ENCODE results near the gene MACROH2A1. TPM values are rescaled to one million over a fixed set of nuclear protein-coding genes. Genes with fewer than 3 reads are reported as not detected.

The MACROH2A1 gene
- total and polyA plus RNA-seq, 10 of the 15 experiments (the other 5 are each of a cell fraction or from before 2014, with no cell fraction given), result 45.7 to 230 (median 196) TPM

DNA sequence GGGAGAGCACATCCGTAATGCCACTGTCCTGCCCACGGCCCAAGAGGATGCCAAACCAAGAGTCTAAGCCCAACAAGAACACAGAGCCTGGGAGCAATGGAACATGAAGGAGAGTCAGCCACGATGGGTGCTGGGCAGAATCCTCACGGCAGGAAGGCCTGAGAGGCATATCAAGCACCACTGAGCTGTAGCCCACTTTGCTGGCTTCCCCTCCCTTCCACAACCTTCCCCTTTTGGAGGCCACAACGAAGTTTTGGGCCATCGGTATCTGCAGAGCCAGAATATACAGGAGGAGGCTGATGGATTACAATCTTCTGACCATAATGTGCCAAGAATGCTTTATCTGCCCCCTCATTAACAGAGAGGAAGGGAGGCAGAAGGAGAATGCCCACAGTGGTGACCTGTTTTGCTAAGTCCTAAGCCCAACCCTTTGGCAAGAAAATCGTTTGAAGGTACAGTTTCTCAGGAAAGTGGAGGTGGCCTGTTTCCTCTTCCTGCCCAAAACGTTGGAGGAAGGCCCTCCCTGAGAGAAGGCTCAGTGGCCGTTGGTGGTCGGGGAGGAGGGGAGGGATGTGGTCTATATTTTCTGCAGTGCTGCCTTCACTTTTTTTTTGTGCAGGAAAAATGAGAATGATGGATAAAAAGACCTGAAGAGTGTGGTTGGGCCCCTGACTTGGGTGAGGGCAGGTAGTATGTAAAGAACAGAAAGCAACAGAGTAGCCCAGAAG lies 26.2 kb downstream of the MACROH2A1 start (continued):
- TF ChIP-seq, protein P1, sequence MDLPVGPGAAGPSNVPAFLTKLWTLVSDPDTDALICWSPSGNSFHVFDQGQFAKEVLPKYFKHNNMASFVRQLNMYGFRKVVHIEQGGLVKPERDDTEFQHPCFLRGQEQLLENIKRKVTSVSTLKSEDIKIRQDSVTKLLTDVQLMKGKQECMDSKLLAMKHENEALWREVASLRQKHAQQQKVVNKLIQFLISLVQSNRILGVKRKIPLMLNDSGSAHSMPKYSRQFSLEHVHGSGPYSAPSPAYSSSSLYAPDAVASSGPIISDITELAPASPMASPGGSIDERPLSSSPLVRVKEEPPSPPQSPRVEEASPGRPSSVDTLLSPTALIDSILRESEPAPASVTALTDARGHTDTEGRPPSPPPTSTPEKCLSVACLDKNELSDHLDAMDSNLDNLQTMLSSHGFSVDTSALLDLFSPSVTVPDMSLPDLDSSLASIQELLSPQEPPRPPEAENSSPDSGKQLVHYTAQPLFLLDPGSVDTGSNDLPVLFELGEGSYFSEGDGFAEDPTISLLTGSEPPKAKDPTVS (IDR thresholded peaks at IDR 0.05; ENCODE audit: low read depth, low read length), result no peak
- TF ChIP-seq IKZF1 (conservative IDR thresholded peaks at IDR 0.05), result no peak
- no peak for TF ChIP-seq RBBP5 (conservative IDR thresholded peaks at IDR 0.05)
- no peak for TF ChIP-seq YBX1 (IDR thresholded peaks at IDR 0.05)
- no peak for TF ChIP-seq ETV6 (conservative IDR thresholded peaks at IDR 0.05 in 1 of 2, IDR thresholded peaks at IDR 0.05 in 1 of 2; ENCODE audit: borderline replicate concordance in 1 of 2, low read depth in 1 of 2)
- no peak for TF ChIP-seq EGR1 (IDR thresholded peaks at IDR 0.05; ENCODE audit: borderline replicate concordance in 1 of 2, low read depth in 2 of 2, low read length in 2 of 2)
- no peak for TF ChIP-seq ZZZ3 (IDR thresholded peaks at IDR 0.05; ENCODE audit: control insufficient read depth, insufficient read length, low read depth)
- no peak for TF ChIP-seq PAX5 (IDR thresholded peaks at IDR 0.05; ENCODE audit: borderline replicate concordance, low read depth, low read length)

DNA sequence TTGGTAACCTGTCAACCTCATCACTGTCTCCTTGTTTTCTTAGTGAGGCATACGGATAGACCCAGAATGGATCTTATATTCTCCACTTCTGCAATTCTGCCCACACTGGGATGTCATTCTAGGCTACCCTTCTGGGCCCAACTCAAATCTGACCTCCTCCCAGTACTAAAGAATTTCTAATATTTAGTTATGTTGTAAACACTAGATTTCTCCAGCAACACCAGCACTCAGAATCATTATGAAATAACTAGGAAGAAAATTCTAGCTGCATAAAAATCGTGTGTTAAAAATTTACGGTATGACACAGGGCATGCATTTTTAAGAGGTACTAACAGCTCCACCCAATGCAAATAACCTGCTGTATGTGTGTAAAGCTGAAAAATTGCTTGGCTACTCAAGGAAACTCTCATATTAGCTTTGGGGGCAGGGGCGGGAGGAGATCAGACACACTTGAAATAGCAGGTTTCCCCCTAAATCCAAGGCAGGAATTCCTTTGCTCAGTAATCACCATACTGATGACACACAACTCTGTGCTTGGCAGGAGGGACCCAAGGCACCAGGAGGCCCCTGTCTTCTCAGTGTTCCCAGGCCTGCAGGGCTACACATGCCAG lies 27.3 kb downstream of the MACROH2A1 start:
- intact Hi-C loops (cut with micrococcal nuclease; ENCODE audit: unreplicated experiment) (no loop called here), in situ Hi-C loops (cut with MboI) (no loop called here)
- Histone ChIP-seq H3K9me3 (replicated peaks; ENCODE audit: control insufficient read depth, insufficient read depth, low read length) (no peaks in the 10 kb centered on the region), H3K4me2 (ENCODE audit: control insufficient read depth, insufficient read depth) (no peak overlapping the region), H4K20me1 (ENCODE audit: control insufficient read depth, insufficient read depth) (no peaks in the 10 kb centered on the region; the same call in 1 of the 2 replicates), H3K9ac (ENCODE audit: control insufficient read depth, insufficient read depth, low read length) (no peak overlapping the region), H3K79me2 (ENCODE audit: control insufficient read depth, insufficient read depth, low read length) (no peaks in the 10 kb centered on the region; the same call in none of the 2 replicates), H3K27ac (ENCODE audit: control insufficient read depth, insufficient read depth) (no peak overlapping the region), H3K36me3 (ENCODE audit: control insufficient read depth in 2 of 2, insufficient read depth in 2 of 2, low read length in 1 of 2) (peaks cover 39 to 46% of the 10 kb centered on the region in 2 experiments), H3K27me3 (replicated peaks in 1 of 2; ENCODE audit: control insufficient read depth in 2 of 2, insufficient read depth in 2 of 2, low read length in 1 of 2) (no peaks in the 10 kb centered on the region), H2AFZ (ENCODE audit: control insufficient read depth, low read depth, low read length) (no peak overlapping the region), H3K4me1 (ENCODE audit: control insufficient read depth, insufficient read depth, low read length) (no peaks in the 10 kb centered on the region), H3K4me3 (no peak overlapping the region)
- DNase-seq (ENCODE audit: low read depth, low spot score), result no peak
- CTCF ChIA-PET, result no interaction called here
- SMC1A ChIA-PET (ENCODE audit: uncharacterized antibody, unreplicated experiment), result no interaction called here
- no TSS peak for BruUV-seq (replicated peaks)
- FAIRE-seq, result no peak
- ATAC-seq, result no peak
- RAD21 ChIA-PET (ENCODE audit: unreplicated experiment), result no interaction called here
- WGBS (ENCODE audit: insufficient coverage, insufficient replicate concordance, low lambda C conversion rate, missing lambda C conversion rate), result 72% methylated on average over 4 of the region's 4 CpGs
- POLR2A ChIA-PET, result no interaction called here
- TF ChIP-seq, protein P2, sequence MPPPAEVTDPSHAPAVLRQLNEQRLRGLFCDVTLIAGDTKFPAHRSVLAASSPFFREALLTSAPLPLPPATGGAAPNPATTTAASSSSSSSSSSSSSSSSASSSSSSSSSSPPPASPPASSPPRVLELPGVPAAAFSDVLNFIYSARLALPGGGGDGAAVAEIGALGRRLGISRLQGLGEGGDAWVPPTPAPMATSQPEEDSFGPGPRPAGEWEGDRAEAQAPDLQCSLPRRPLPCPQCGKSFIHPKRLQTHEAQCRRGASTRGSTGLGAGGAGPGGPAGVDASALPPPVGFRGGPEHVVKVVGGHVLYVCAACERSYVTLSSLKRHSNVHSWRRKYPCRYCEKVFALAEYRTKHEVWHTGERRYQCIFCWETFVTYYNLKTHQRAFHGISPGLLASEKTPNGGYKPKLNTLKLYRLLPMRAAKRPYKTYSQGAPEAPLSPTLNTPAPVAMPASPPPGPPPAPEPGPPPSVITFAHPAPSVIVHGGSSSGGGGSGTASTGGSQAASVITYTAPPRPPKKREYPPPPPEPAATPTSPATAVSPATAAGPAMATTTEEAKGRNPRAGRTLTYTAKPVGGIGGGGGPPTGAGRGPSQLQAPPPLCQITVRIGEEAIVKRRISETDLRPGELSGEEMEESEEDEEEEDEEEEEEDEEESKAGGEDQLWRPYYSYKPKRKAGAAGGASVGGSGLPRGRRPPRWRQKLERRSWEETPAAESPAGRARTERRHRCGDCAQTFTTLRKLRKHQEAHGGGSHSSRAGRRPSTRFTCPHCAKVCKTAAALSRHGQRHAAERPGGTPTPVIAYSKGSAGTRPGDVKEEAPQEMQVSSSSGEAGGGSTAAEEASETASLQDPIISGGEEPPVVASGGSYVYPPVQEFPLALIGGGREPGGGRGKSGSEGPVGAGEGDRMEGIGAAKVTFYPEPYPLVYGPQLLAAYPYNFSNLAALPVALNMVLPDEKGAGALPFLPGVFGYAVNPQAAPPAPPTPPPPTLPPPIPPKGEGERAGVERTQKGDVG (CRISPR knock-in tag; IDR thresholded peaks at IDR 0.05), result no peak
- TF ChIP-seq SMAD5 (IDR thresholded peaks at IDR 0.05; ENCODE audit: low read depth) (no peak), YY1 (IDR thresholded peaks at IDR 0.05; ENCODE audit: low read depth, low read length) (no peak), POLR2AphosphoS2 (IDR thresholded peaks at IDR 0.05; ENCODE audit: low read depth, low read length) (no peak), RUNX3 (IDR thresholded peaks at IDR 0.05; ENCODE audit: low read length) (no peak)
- TF ChIP-seq, protein P3, sequence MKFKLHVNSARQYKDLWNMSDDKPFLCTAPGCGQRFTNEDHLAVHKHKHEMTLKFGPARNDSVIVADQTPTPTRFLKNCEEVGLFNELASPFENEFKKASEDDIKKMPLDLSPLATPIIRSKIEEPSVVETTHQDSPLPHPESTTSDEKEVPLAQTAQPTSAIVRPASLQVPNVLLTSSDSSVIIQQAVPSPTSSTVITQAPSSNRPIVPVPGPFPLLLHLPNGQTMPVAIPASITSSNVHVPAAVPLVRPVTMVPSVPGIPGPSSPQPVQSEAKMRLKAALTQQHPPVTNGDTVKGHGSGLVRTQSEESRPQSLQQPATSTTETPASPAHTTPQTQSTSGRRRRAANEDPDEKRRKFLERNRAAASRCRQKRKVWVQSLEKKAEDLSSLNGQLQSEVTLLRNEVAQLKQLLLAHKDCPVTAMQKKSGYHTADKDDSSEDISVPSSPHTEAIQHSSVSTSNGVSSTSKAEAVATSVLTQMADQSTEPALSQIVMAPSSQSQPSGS (IDR thresholded peaks at IDR 0.05; ENCODE audit: low read length), result no peak
- TF ChIP-seq, protein P4, sequence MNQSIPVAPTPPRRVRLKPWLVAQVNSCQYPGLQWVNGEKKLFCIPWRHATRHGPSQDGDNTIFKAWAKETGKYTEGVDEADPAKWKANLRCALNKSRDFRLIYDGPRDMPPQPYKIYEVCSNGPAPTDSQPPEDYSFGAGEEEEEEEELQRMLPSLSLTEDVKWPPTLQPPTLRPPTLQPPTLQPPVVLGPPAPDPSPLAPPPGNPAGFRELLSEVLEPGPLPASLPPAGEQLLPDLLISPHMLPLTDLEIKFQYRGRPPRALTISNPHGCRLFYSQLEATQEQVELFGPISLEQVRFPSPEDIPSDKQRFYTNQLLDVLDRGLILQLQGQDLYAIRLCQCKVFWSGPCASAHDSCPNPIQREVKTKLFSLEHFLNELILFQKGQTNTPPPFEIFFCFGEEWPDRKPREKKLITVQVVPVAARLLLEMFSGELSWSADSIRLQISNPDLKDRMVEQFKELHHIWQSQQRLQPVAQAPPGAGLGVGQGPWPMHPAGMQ (IDR thresholded peaks at IDR 0.05; ENCODE audit: borderline replicate concordance), result no peak
